Gastroesophageal sphincter (tissue), 4 donors: ENCODE data around the gene PCDHB1. TPM values are rescaled to one million over a fixed set of nuclear protein-coding genes. Genes with fewer than 3 reads are reported as not detected.

ENCODE experiments used
- ATAC-seq: fragments of 150-250 bp; one replicate; pipeline ENCODE4 v1.9.1; 2016; ENCODE audit warnings: mild to moderate bottlenecking, moderate library complexity
- H3K27ac ChIP-seq, 4 donors: fragments of 200-600 bp; sonication (generic) in 3 of 4; 1 replicate in 3 of 4; 2 replicates in 1 of 4; pipeline ENCODE4 v1.5.1; 2016 to 2019
- H3K27me3 ChIP-seq: fragments of 200-600 bp; sonication (generic); one replicate; pipeline ENCODE4 v1.5.1; 2019
- H3K36me3 ChIP-seq, 2 donors: fragments of 200-600 bp; sonication (generic); one replicate each; pipeline ENCODE4 v1.5.1; 2019; ENCODE audit warnings: control low read depth in 1 of 2
- H3K4me1 ChIP-seq, 3 donors: fragments of 200-600 bp; sonication (generic); 1 replicate in 2 of 3; 2 replicates in 1 of 3; pipeline ENCODE4 v1.5.1; 2016 to 2019; ENCODE audit warnings: control low read depth in 2 of 3
- H3K4me3 ChIP-seq, 2 donors: fragments of 200-600 bp; sonication (generic); one replicate each; pipeline ENCODE4 v1.5.1; 2019; ENCODE audit warnings: mild to moderate bottlenecking in 1 of 2, moderate library complexity in 1 of 2
- H3K9me3 ChIP-seq, 3 donors: fragments of 200-600 bp; sonication (generic); one replicate each; pipeline ENCODE4 v1.5.1; 2017 to 2019; ENCODE audit warnings: control low read depth in 2 of 3
- CTCF ChIP-seq, 4 experiments: fragments of 200-600 bp in 2 of 4; fragments of 450-650 bp in 2 of 4; sonication (generic) in 1 of 4; IDR thresholded peaks; one replicate each; pipeline ENCODE4 v1.5.1; 2017 to 2019; ENCODE audit warnings: antibody characterized with exemption in 4 of 4, mild to moderate bottlenecking in 2 of 4, moderate library complexity in 2 of 4
- EP300 ChIP-seq: sonication (generic); formaldehyde crosslinking; IDR thresholded peaks from one replicate; pipeline ENCODE4 v1.6.1; 2017; ENCODE audit warnings: antibody characterized with exemption, mild to moderate bottlenecking
- POLR2A ChIP-seq, 2 donors: fragments of 450-650 bp; IDR thresholded peaks; one replicate each; pipeline ENCODE4 v1.6.1; 2017; ENCODE audit warnings: antibody characterized with exemption in 2 of 2, mild to moderate bottlenecking in 2 of 2, moderate library complexity in 1 of 2
- POLR2AphosphoS5 ChIP-seq: sonication (generic); formaldehyde crosslinking; IDR thresholded peaks from one replicate; pipeline ENCODE4 v1.6.1; 2017; ENCODE audit warnings: antibody characterized with exemption
- WGBS, 2 donors: methylation state at CpG; one replicate each; pipeline ENCODE4 v1.1.5; 2018; ENCODE audit warnings: low coverage in 1 of 2; 5-methylcytosine and 5-hydroxymethylcytosine counted together
- total RNA-seq, 4 donors: library from RNA; depleted of rRNA; stranded (reverse); fragments of >200 nt; gene quantifications; one replicate each; pipeline ENCODE4 v1.1.0, GENCODE V29; 2016

Gene PCDHB1
- total RNA-seq, 4 donors from 2014 or later, result 0.05 to 0.13 TPM; not detected in 2

GRCh38 chr5:141003031-141003430 lies 48.1 kb upstream of the PCDHB1 start:
- ATAC-seq, result no peak
- Histone ChIP-seq H3K4me3 (no peak overlapping the region), H3K9me3 (no peaks in the 10 kb centered on the region), H3K27me3 (no peaks in the 10 kb centered on the region), H3K4me1 (peaks cover 0 to 16% (median 7%) of the 10 kb centered on the region in 3 donors), H3K36me3 (no peaks in the 10 kb centered on the region), H3K27ac (no peak overlapping the region)
- 82 to 100% methylated on average over 1 to 3 of the region's 3 CpGs for WGBS, 2 donors
- TF ChIP-seq CTCF (IDR thresholded peaks at IDR 0.05), result no peak
- no peak for TF ChIP-seq EP300
- TF ChIP-seq POLR2AphosphoS5, result no peak
- no peak for TF ChIP-seq POLR2A (IDR thresholded peaks at IDR 0.05)

- 24 to 48% methylated on average over 2 to 3 of the region's 4 CpGs for WGBS, 2 donors
- Histone ChIP-seq H3K4me3 (no peak overlapping the region), H3K4me1 (peaks cover 0 to 16% (median 7%) of the 10 kb centered on the region in 3 donors), H3K36me3 (peaks cover 0 to under 1% of the 10 kb centered on the region in 2 donors), H3K27me3 (no peaks in the 10 kb centered on the region), H3K9me3 (no peaks in the 10 kb centered on the region), H3K27ac (no peak overlapping the region)
- no peak for ATAC-seq
- TF ChIP-seq POLR2AphosphoS5 (no peak), POLR2A (IDR thresholded peaks at IDR 0.05) (no peak), EP300 (no peak), CTCF (IDR thresholded peaks at IDR 0.05) (no peak)
These were observed 47.2 kb upstream of the PCDHB1 start for GRCh38 chr5:141003791-141004611.

GRCh38 chr5:141007791-141008190 lies 43.4 kb upstream of the PCDHB1 start:
- no peak for TF ChIP-seq POLR2A (IDR thresholded peaks at IDR 0.05)
- no peak for TF ChIP-seq POLR2AphosphoS5
- TF ChIP-seq CTCF (IDR thresholded peaks at IDR 0.05), result no peak
- TF ChIP-seq EP300, result no peak
- ATAC-seq, result no peak
- Histone ChIP-seq H3K9me3 (no peaks in the 10 kb centered on the region), H3K36me3 (peaks cover 0 to 12% of the 10 kb centered on the region in 2 donors), H3K27me3 (no peaks in the 10 kb centered on the region), H3K4me3 (no peak overlapping the region), H3K27ac (no peak overlapping the region), H3K4me1 (no peaks in the 10 kb centered on the region)

- no peak for ATAC-seq
- no peak overlapping the region for H3K4me3 ChIP-seq
- no peak overlapping the region for H3K27ac ChIP-seq
- H3K27me3 ChIP-seq, result no peaks in the 10 kb centered on the region
- no peaks in the 10 kb centered on the region for H3K4me1 ChIP-seq
- no peaks in the 10 kb centered on the region for H3K9me3 ChIP-seq
- WGBS, 2 donors, result 50 to 64% methylated on average over 3 to 11 of the region's 12 CpGs
- peaks cover 0 to 12% of the 10 kb centered on the region in 2 donors for H3K36me3 ChIP-seq
- TF ChIP-seq POLR2AphosphoS5, result no peak
- TF ChIP-seq EP300, result no peak
These were observed 41.0 kb upstream of the PCDHB1 start for GRCh38 chr5:141010047-141010793.

GRCh38 chr5:141017943-141018342 lies 33.2 kb upstream of the PCDHB1 start:
- no peaks in the 10 kb centered on the region for H3K9me3 ChIP-seq
- H3K27ac ChIP-seq, result no peak overlapping the region
- no peaks in the 10 kb centered on the region for H3K36me3 ChIP-seq
- no peaks in the 10 kb centered on the region for H3K27me3 ChIP-seq
- no peaks in the 10 kb centered on the region for H3K4me1 ChIP-seq
- ATAC-seq, result no peak
- TF ChIP-seq POLR2AphosphoS5 (no peak), POLR2A (IDR thresholded peaks at IDR 0.05) (no peak), CTCF (IDR thresholded peaks at IDR 0.05) (no peak), EP300 (no peak)
- H3K4me3 ChIP-seq, result no peak overlapping the region
